HG02973 (cell line): ENCODE measurements around the gene KRTAP10-12.
"Not testable (repeated sequence)": the region's sequence is repeated elsewhere in the genome, so short reads cannot be mapped to it uniquely, and the experiment has no call there.

ENCODE experiments used
- ATAC-seq: cut with Tn5 transposase; IDR thresholded peaks from one replicate; pipeline ENCODE4 v1.9.1; 2021; ENCODE audit warnings: moderate library complexity; ENCODE audit not compliant: unreplicated experiment

The KRTAP10-12 gene, protein sequence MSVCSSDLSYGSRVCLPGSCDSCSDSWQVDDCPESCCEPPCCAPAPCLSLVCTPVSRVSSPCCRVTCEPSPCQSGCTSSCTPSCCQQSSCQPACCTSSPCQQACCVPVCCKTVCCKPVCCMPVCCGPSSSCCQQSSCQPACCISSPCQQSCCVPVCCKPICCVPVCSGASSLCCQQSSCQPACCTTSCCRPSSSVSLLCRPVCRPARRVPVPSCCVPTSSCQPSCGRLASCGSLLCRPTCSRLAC

DNA sequence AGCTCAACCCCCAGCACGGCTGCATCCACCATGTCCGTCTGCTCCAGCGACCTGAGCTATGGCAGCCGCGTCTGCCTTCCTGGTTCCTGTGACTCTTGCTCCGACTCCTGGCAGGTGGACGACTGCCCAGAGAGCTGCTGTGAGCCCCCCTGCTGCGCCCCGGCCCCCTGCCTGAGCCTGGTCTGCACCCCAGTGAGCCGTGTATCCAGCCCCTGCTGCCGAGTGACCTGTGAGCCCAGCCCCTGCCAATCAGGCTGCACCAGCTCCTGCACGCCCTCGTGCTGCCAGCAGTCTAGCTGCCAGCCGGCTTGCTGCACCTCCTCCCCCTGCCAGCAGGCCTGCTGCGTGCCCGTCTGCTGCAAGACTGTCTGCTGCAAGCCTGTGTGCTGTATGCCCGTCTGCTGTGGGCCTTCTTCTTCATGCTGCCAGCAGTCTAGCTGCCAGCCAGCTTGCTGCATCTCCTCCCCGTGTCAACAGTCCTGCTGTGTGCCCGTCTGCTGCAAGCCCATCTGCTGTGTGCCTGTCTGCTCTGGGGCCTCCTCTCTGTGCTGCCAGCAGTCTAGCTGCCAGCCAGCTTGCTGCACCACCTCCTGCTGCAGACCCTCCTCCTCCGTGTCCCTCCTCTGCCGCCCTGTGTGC lies at the start of gene KRTAP10-12:
Gene KRTAP10-12 (plus strand): TSS at position 1 of the 639 bp plus-strand sequence. CDS start 30 bp downstream, at position 31.
- not testable (repeated sequence) for ATAC-seq

DNA sequence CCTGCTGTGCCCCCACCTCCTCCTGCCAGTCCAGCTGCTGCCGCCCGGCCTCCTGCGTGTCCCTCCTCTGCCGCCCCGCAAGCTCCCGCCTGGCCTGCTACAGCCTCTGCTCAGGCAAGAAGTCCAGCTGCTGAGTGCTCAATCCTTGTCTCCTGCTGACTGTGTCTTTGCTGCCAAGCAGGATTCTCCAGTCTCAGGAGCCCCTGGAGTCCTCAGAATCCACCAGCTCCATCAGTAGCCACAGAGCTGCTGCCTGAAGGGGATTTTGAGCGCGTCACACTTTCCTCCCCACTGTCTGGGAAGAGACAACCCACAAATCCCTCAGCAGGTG lies 49.8 kb upstream of the KRTAP10-12 start:
- ATAC-seq, result no peak

DNA sequence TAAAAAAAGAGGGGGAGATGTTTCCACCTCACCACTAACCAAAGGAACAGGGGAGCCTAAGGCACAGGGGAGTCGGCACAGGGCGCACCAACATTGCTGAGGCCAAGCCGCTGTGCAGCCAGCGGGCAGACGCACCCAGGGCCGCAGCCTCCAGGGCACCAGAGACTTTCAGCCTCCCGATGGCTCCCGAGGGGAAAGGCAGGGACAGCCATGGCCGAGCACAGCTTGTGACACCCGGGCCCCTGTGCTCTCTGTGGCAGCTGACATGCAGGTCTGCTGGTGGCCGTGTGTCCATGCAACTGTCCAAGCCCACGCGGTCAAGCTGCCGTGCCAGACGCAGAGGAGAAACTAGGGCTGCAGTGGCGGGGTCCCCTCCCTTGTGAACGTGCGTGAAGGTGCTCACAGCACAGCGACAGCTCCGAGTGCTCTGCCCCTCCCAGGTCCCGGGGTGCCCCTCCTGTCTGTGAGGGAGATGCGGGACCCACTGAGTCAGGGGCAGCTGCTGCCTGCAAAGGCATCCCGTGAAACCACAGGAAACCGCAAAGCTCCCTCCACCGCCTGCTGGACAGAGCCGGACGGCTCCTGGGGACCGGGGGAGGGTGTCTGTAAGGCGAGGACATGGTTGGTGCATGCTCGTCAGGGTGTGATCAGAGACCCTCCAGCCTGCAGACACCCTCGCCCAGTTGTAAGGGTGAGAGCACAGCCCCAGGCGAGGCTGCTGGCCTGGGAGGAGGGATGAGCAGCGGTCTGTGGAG lies 48.2 kb upstream of the KRTAP10-12 start:
- no peak for ATAC-seq

DNA sequence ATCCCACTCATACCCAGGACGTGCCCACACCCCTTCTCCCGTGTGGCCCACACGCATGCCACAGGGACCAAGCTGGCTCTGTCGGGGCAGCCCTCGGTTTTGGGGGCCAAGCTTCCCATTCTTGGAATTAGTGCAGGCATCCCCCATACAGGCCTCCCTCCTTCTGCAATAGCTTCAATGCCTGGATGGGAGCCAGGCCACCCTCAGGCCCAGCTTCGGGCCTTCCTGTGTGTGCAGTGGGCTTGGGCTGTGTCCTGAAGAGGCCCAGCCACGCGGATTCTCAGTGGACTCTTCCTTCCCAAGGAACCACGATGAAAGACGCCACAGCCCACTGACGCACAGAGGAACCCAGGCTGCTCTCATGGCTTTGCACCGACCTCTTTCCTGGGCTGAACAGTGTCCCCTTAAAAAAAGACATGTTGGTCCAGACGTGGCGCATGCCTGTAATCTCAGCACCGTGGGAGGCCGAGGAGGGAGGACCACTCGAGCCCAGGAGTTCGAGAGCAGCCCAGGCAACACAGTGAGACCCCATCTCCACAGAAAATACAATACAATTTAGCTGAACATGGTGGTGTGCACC lies 47.4 kb upstream of the KRTAP10-12 start:
- ATAC-seq, result no peak

DNA sequence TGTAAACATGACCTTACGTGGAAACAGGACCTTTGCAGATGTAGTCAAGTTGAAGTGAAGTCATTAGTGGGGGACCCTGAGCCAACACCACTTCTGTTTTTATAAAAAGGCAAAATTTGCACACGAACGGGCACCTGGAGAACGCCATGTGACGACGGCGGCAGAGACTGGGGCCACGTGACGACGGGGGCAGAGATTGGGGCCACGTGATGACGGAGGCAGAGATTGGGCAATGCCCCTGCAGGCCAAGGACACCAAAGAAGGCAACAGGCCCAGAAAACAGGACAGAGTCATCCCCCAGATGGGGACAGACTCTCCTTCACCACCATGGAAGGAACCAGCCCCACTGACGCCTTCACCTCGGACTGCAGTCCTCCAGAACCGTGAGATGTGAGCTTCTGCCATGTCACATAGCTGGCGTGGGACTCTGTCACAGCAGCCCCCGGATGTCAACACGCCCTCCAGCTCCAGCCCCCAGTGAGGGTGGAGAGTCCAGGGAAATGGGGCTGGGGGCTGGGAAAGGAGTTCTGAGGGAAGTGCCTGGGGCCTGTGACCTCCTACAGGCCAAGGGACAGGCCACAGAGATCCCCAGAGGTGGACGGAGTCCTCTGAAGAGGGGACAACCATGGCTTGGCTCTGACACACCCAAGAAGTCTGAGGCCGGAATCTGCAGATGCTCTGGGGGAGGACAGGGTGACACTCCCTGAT lies 46.6 kb upstream of the KRTAP10-12 start:
- no peak for ATAC-seq

DNA sequence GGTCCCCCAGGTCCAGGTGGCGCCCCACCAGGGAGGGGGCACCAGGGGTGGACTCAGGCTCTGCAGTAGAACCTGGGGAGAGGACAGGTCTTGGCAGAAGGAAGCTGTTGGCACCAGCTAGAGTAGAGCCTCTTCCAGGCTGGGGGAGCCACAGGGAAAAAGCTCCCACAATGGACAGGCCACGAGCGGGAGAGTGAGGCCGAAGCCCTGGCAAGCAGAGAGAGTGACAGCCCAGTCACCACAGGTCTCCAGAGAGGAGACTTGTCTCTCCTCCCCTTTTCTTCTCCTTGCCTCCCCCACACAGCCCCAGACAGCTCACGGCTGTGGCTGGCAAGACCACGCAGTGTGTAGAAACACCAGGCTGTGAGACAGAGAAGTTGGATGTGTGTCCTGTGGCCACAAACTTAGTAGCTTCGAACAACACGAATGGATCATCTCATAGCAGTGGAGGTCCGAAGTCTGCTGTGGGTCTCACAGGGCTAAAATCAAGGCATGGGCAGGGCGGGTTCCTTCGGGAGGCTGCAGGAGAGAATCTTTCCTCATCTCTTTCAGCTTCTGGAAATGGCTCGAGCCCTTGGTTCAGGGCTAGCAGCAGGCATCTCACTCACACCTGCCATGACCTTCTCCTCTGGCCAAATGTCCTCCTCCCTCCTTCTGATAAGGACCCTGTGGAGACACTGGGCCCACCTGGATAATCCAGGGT lies 45.8 kb upstream of the KRTAP10-12 start:
- no peak for ATAC-seq

DNA sequence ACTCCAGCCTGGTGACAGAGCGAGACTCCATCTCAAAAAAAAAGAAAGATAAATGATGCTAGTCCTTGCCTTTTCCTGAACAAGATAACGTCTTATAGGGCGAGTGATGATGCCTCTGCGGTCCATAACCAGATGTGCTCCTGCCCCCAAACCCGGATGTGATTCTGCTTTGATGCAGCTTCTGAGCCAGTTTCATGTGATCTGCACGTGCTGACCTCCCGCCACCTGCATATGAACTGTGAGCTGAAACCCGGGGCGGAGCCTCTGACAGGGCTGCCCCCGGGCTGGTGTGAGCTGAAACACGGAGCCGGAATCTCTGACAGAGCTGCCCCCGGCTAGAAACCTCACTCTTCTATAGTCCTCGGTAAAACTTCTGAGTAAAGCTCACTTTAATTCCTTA lies 43.8 kb upstream of the KRTAP10-12 start:
- ATAC-seq, result no peak

DNA sequence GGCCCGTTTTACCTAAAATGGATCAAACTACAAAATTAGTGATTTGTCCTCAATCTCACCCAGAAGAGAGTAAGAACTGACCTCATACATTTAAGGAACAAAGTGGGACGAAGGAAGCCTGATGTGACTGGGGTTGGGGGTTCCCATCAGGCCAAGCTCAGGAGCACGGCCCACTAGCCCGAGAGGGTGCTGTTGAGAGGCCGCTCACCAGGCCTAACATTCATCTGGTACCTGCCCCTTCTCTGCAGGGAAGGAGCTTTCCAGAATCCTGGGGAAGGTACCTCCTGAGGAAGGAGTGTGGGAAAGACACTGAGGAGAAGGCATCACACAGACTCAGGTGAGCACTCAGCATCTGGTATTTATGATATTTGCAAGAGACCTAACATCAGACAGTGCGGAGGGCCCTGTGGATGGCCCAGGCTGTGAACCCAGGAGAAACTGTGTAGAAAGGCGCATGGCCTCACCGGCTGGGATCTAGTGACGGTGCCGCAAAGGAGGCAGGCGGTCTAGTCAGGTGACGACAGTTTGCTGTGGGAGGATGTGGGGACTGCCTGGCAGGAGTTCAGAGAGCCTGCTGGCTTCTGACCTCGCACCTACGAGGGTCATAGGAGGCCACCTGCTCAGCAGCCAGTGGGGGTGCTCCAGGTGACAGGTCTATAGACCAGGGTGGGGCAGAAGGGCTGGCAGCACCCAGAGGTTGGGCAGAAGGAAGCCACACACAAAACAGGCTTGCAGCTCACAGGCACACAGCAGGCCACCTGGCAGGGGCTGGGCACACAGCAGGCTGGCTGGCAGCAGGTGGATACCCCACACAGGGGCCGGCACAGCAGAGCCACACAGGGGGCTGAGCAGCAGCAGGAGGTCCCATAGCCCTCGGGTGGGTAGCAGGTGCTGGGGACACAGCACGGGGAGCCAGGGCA lies 43.1 kb upstream of the KRTAP10-12 start:
- no peak for ATAC-seq

DNA sequence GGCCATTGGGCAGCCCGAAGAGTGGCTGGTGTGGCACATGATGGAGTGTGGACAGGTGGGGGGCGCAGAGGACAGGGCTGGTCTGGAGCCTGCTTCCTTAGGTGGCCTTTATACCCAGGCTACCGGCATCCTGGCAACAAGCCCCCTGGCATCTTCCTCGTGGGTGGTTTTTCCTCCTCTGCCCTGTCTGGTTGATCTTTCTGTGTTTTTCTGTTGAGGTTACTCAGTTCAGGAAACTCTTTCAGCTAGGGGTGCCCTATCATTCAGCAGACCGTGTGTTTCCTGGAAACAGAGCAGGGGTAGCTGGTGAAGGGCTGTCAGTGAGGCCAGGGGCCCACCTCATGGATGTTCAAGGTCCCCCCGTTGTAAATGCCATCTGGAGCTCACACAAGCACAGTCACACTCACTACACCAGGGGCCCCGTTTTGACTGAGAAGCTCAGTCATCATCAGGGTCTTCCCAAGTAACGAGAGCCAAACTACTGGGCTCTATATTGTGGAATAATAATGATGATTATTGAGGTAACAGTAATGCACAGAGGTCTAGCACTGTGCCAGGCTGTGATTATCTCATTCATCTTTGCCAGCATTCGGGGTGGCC lies 42.3 kb upstream of the KRTAP10-12 start, which contains the start of gene KRTAP12-4:
Gene KRTAP12-4 (minus strand): TSS at position 84 of the 600 bp plus-strand sequence. CDS start 45 bp downstream, at position 39.
- no peak for ATAC-seq

DNA sequence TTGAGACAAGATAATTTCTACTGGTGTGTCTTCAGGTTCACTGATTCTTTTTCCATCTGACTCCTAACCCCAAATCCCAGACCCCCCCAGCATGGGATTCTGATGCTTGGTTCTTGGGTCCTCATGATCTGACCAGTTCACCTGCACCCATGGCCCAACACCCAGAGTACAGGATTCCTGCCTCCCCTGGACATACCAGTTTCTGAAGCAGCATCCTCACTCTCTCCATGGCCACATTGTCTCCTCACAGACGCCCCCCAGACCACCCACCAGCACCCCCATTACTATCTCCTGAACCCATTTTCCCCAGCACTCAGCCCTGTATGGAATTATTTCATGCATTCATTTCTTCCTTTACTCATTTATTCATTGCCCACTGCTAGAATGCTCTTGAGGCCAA lies 40.1 kb upstream of the KRTAP10-12 start:
- no peak for ATAC-seq

DNA sequence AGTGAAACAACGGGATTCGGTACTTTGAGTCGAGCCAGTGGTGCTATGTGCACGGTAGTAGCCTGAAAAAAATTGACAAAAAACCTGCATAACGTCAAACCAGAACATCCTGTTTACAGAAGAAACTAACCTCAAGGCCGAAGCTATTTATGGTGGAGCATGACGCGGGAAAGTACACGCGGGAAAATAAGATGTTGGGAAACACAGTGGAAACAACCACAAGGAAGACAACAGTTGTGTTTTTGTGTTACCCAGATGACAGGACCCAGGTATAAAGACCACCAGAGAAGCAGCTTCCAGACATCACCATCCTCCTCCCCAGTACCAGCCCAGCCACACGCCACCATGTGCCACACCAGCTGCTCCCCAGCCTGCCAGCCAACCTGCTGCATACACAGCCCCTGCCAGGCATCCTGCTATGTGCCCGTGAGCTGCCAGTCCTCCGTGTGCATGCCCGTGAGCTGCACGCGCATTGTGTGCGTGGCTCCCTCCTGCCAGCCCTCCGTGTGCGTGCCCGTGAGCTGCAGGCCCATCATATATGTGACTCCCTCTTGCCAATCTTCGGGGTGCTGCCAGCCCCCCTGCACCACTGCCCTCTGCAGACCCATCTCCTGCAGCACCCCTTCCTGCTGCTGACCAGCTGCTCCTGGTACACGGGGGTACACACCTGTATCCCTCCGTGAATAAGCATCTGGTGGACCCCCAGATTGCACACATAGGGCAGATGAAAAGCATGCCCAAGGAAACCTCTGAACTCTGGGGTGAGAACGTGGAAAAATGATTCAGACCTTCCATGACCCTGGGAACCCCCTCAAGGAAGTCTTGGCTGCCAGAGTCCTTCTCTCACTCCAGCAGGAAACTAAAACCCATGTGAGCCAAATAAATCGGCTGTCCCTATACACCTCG lies 39.1 kb upstream of the KRTAP10-12 start, which contains the start of gene KRTAP12-3:
Gene KRTAP12-3 (plus strand): TSS at position 298 of the 906 bp plus-strand sequence. CDS start 48 bp downstream, at position 346.
- ATAC-seq, result no peak

DNA sequence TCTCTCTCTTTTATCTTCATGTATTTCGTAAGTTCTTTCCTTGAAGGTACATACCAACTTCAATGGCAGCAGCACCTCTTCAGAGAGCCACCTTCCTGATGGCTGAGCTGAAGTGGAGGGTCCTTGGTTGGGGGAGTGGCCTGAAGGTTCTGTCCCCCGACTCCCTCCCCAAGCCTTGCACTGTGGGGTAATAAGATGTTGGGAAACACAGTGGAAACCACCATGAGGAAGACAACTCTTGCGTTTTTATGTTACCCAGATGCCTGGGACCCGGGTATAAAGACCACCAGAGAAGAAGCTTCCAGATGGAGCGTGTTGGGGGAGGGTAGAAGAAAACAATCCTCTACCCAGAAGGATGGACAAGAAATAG lies 38.4 kb upstream of the KRTAP10-12 start:
- no peak for ATAC-seq

DNA sequence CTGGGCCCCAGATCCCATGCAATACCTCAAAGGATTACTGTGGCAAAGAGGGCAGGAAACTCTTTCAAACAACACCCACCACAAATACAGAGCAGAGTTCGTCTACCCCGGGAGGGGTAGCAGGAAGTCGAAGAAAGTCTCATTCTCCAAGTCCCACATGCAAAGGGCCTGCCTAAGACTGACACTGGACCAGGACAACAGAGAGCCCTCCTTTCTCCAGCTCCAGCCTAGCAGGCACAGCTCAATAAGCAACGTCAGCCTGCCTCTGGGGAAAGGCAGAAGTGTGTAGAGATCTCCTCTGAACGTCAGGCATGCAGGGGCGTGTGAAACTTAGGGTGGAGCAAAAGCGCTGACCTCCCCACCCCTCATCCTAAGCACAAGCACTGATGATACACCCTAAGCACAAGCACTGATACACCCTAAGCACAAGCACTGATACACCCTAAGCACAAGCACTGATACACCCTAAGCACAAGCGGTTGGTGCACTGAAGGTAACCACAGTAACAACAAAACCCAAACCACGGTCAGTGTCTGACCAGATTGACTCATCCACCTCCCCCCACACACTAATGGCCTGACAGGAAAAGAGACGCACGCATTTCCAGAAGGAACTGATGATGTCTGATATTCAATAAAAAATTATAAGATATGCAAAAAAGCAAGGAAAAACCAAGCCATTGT lies 37.9 kb upstream of the KRTAP10-12 start:
- ATAC-seq, result no peak

DNA sequence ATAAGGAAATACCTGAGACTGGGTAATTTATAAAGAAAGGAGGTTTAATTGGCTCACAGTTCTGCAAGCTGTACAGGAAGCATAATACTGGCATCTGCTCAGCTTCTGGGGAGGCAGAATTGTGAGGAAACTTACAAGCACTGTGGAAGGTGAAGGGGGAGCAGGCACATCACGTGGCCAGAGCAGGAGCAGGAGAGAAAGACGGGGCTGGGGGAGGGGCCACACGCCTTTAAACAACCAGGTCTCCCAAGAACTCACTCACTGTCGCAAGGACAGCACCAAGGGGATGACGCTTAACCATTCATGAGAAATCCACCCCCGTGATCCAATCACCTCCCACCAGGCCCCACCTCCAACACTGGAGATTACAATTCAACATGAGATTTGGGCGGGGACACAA lies 35.4 kb upstream of the KRTAP10-12 start:
- ATAC-seq, result not testable (repeated sequence)

DNA sequence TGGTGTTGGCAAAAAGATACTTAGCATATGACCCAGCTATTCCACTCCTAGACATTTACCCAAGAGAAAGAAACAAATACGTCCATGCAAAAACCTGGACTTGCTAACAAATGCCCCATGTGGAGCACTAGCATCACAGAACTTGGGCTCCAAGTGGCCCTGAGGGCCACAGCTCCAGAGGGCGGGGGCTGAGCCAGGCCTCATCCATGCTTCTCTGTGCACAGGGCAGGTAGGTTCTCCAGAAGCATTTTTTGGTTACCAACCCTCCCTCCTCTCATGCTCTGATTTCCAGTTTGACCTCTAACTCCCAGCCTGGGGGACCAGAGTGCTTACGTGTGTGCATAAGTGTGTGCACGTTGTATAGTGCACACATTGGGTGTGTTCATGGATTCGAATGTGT lies 32.3 kb upstream of the KRTAP10-12 start:
- ATAC-seq, result no peak

DNA sequence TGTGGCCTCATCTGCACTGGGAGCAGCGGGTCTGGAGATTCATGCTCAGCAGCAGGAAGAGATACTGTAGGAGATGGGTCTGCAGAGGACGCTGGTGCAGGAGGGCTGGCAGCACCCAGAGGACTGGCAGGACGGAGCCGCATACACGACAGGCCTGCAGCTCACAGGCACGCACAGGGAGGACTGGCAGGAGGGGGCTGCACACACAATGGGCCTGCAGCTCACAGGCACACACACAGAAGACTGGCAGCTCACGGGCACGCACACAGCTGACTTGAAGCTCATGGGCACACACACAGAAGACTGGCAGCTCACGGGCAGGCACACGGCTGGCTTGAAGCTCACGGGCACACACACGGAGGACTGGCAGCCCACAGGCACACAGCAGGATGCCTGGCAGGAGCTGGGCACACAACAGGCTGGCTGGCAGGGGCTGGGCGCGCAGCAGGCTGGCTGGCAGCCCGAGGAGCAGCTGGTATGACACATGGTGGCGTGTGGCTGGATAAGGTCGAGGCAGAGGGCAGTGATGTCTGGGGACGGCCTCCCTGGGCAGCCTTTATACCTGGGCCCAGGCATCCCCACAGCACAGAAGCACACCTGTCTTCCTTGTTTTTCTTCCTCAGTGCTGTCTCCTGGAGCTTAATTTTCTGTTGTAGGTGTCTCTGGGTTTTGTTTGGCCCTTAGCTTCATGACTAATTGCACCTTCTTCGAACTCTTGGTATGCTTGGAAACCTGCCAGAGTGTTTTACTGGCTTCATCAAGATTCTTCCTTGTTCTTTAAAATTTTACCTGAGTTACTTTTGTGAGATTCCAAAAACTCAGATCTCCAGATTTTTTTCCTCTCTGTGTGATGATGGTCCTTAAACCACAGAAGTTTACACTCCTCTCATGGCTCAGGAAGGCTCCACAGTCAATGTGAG lies 30.3 kb upstream of the KRTAP10-12 start, which contains the start of gene KRTAP12-2:
Gene KRTAP12-2 (minus strand): TSS at position 527 of the 920 bp plus-strand sequence. CDS start 41 bp downstream, at position 486.
- ATAC-seq, result no peak
